Upper lobe of right lung (tissue), 1 donor: ENCODE data around the gene DTNB. TPM values are rescaled to one million over a fixed set of nuclear protein-coding genes. Genes with fewer than 3 reads are reported as not detected.

Source experiments
- ATAC-seq: fragments of 200-7000 bp; cut with Tn5 transposase; one replicate; pipeline ENCODE4 v1.9.1; 2020; ENCODE audit warnings: mild to moderate bottlenecking, moderate library complexity
- DNase-seq: peaks from one replicate; pipeline ENCODE4 v3.0.0-alpha.2; 2020
- H3K27ac ChIP-seq: fragments of 200-600 bp; one replicate; pipeline ENCODE4 v1.8.0; 2022
- H3K27me3 ChIP-seq: fragments of 200-600 bp; one replicate; pipeline ENCODE4 v1.8.0; 2022; ENCODE audit warnings: mild to moderate bottlenecking
- H3K36me3 ChIP-seq: fragments of 200-600 bp; one replicate; pipeline ENCODE4 v1.8.0; 2022
- H3K4me1 ChIP-seq: fragments of 200-600 bp; one replicate; pipeline ENCODE4 v1.8.0; 2022
- H3K4me3 ChIP-seq: fragments of 200-600 bp; one replicate; pipeline ENCODE4 v1.8.0; 2022; ENCODE audit warnings: mild to moderate bottlenecking
- H3K9me3 ChIP-seq: fragments of 200-600 bp; one replicate; pipeline ENCODE4 v1.8.0; 2022
- CTCF ChIP-seq: fragments of 200-600 bp; IDR thresholded peaks from one replicate; pipeline ENCODE4 v1.8.0; 2022; ENCODE audit warnings: antibody characterized with exemption
- intact Hi-C: fragments of 100-400 bp; cut with DNase I; formaldehyde crosslinking; loops from one replicate; pipeline ENCODE4 v1.11.0; 2022
- total RNA-seq: library from RNA; stranded (reverse); fragmentation: NEBNext Ultra II Directional; extraction: Animal tissue kit (Norgen Biotek cat#: 25700); gene quantifications from one replicate; pipeline ENCODE4 v1.2.1, GENCODE V29; 2021
- donor health status: DM: no; HTN: yes; CAD: no; lungs with severe emphysema.

Gene DTNB
- total RNA-seq, 1 donor from 2014 or later = 18.1 TPM

DNA sequence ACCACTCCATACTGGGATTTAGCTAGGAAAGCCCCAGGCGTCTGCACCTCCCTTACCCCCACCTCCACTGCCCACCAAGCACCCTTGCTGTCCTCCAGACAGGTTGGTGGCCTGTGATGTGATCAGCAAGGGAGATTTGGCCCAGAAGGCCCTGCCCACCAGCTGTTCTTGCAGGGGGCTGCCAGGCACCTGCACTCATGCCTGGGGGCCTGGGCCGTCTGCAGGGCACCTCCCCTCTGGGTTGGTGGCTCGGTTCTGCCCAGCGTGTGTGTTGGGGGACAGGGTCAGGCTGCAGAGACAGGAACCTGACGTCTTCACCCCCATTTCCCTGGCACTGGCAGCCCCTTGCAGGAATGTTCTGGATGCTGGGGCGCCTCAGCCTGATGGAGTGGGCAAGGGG is 337.4 kb downstream of the DTNB start:
- intact Hi-C loops = no loop called here
- Histone ChIP-seq H3K27ac (no peak overlapping the region), H3K36me3 (no peaks in the 10 kb centered on the region), H3K4me1 (peaks cover 15% of the 10 kb centered on the region), H3K9me3 (no peaks in the 10 kb centered on the region), H3K4me3 (no peak overlapping the region), H3K27me3 (no peaks in the 10 kb centered on the region)
- no peak for DNase-seq
- no peak for TF ChIP-seq CTCF
- ATAC-seq = no peak

- no peak overlapping the region for H3K27ac ChIP-seq
- H3K4me1 ChIP-seq = peaks cover 14% of the 10 kb centered on the region
- no peak for ATAC-seq
These were observed 338.2 kb downstream of the DTNB start for GRCh38 chr2:25335204-25335603.

GRCh38 chr2:25334482-25334881 is 338.9 kb downstream of the DTNB start:
- intact Hi-C loops = no loop called here
- H3K36me3 ChIP-seq = no peaks in the 10 kb centered on the region
- no peak overlapping the region for H3K27ac ChIP-seq
- H3K27me3 ChIP-seq = no peaks in the 10 kb centered on the region
- no peak overlapping the region for H3K4me3 ChIP-seq
- ATAC-seq = no peak
- H3K4me1 ChIP-seq = peaks cover 6% of the 10 kb centered on the region
- no peak for TF ChIP-seq CTCF
- no peaks in the 10 kb centered on the region for H3K9me3 ChIP-seq
- DNase-seq = no peak

More at GRCh38 chr2:25335204-25335603, 338.2 kb downstream of the DTNB start:
- no peak for DNase-seq
- no peaks in the 10 kb centered on the region for H3K9me3 ChIP-seq
- no peak overlapping the region for H3K4me3 ChIP-seq
- no peaks in the 10 kb centered on the region for H3K27me3 ChIP-seq
- intact Hi-C loops = no loop called here
- TF ChIP-seq CTCF = no peak
- no peaks in the 10 kb centered on the region for H3K36me3 ChIP-seq

DNA sequence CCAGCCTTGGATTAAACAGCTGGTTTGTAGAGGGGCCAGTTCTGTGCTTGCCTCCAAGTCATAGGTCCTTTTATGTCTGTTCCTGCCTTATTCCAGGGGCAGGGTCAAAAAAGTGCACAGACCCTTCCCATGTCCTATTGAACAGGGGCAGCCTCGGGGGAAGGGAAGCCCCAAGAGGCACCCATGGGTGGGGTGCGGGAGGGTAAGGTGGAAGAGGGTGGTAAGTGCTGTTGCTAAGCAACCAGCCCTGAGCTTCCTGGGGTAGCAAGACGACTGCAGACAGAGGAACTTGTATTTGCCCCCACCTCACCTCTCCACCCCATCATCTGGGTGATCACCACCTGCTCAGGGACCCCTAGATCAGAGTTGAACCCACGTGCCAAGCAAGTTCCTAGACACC is 339.4 kb downstream of the DTNB start:
- H3K27ac ChIP-seq = no peak overlapping the region
- DNase-seq (no peak), ATAC-seq (no peak)
- no peak overlapping the region for H3K4me3 ChIP-seq
- H3K4me1 ChIP-seq = peaks cover 1% of the 10 kb centered on the region
- H3K27me3 ChIP-seq = no peaks in the 10 kb centered on the region
- intact Hi-C loops = no loop called here
- no peaks in the 10 kb centered on the region for H3K36me3 ChIP-seq
- no peaks in the 10 kb centered on the region for H3K9me3 ChIP-seq
- no peak for TF ChIP-seq CTCF

- H3K9me3 ChIP-seq = no peaks in the 10 kb centered on the region
- ATAC-seq = no peak
- no peaks in the 10 kb centered on the region for H3K27me3 ChIP-seq
- H3K36me3 ChIP-seq = no peaks in the 10 kb centered on the region
- H3K4me1 ChIP-seq = no peaks in the 10 kb centered on the region
- DNase-seq = no peak
- H3K27ac ChIP-seq = no peak overlapping the region
- intact Hi-C loops = no loop called here
- TF ChIP-seq CTCF = no peak
- no peak overlapping the region for H3K4me3 ChIP-seq
These were observed 340.8 kb downstream of the DTNB start for GRCh38 chr2:25332571-25332970.

DNA sequence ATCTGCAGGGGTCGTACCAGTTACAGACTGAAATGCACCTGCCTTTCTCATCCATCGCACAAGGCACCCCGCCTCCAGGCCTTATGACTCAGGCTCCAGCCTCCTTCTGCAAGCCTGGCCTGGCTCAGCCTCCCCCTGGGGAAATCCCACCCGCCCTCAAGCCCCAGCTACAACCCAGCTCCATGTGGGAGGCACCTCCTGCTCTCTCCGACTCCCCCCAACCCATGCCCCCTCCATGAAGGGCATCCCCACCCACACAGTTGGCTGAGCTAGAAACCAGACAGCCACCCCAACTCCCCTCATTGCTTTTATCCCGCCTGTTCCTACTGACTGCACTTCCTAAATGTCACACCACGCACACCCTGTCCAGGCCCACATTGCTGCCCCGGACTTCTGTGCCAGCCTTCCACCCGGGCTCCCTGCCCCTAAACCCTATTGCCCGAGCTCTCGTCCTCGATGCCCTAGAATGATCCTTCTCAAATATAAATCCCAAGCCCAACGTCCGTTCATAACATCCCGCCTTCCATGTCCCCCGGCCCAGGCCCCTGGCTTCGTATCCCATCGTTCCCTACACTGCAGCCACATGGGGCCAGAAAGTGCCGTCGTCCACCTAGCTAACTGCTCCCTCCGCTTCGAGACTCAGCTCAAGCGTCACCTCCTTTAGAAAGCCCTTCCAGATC is 341.6 kb downstream of the DTNB start:
- H3K27me3 ChIP-seq = no peaks in the 10 kb centered on the region
- no peak overlapping the region for H3K27ac ChIP-seq
- H3K9me3 ChIP-seq = no peaks in the 10 kb centered on the region
- DNase-seq (no peak), ATAC-seq (no peak)
- TF ChIP-seq CTCF = no peak
- no peaks in the 10 kb centered on the region for H3K36me3 ChIP-seq
- no peaks in the 10 kb centered on the region for H3K4me1 ChIP-seq
- intact Hi-C loops = no loop called here
- H3K4me3 ChIP-seq = no peak overlapping the region
